Measurements from ENCODE around the gene CDC42.

- no peak for TF ChIP-seq CTCF (CRISPR knock-in tag; IDR thresholded peaks at IDR 0.05)
- no peak for TF ChIP-seq POGK (CRISPR knock-in tag; conservative IDR thresholded peaks at IDR 0.05)
- no peak for TF ChIP-seq SMC3 (IDR thresholded peaks at IDR 0.05; ENCODE audit: low read length)
- no peak for TF ChIP-seq CHCHD3 (CRISPR knock-in tag; IDR thresholded peaks at IDR 0.05)
- no peak for TF ChIP-seq MYC (CRISPR knock-in tag; IDR thresholded peaks at IDR 0.05; ENCODE audit: borderline replicate concordance)
- TF ChIP-seq, protein P1, sequence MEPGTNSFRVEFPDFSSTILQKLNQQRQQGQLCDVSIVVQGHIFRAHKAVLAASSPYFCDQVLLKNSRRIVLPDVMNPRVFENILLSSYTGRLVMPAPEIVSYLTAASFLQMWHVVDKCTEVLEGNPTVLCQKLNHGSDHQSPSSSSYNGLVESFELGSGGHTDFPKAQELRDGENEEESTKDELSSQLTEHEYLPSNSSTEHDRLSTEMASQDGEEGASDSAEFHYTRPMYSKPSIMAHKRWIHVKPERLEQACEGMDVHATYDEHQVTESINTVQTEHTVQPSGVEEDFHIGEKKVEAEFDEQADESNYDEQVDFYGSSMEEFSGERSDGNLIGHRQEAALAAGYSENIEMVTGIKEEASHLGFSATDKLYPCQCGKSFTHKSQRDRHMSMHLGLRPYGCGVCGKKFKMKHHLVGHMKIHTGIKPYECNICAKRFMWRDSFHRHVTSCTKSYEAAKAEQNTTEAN (CRISPR knock-in tag; conservative IDR thresholded peaks at IDR 0.05), result no peak
- TF ChIP-seq ZNF562 (CRISPR knock-in tag; IDR thresholded peaks at IDR 0.05; ENCODE audit: borderline replicate concordance), result no peak
- TF ChIP-seq SIX1 (CRISPR knock-in tag; IDR thresholded peaks at IDR 0.05; ENCODE audit: borderline replicate concordance), result no peak
- TF ChIP-seq EED (CRISPR knock-in tag; IDR thresholded peaks at IDR 0.05), result no peak
- no peak for TF ChIP-seq POLR2AphosphoS5 (IDR thresholded peaks at IDR 0.05; ENCODE audit: low read depth, low read length)
- TF ChIP-seq, protein P2, sequence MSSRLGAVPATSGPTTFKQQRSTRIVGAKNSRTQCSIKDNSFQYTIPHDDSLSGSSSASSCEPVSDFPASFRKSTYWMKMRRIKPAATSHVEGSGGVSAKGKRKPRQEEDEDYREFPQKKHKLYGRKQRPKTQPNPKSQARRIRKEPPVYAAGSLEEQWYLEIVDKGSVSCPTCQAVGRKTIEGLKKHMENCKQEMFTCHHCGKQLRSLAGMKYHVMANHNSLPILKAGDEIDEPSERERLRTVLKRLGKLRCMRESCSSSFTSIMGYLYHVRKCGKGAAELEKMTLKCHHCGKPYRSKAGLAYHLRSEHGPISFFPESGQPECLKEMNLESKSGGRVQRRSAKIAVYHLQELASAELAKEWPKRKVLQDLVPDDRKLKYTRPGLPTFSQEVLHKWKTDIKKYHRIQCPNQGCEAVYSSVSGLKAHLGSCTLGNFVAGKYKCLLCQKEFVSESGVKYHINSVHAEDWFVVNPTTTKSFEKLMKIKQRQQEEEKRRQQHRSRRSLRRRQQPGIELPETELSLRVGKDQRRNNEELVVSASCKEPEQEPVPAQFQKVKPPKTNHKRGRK (CRISPR knock-in tag; IDR thresholded peaks at IDR 0.05), result no peak
- no peak for TF ChIP-seq SAP130 (CRISPR knock-in tag; IDR thresholded peaks at IDR 0.05; ENCODE audit: low read depth)
- no peak for TF ChIP-seq NR2F1 (CRISPR knock-in tag; IDR thresholded peaks at IDR 0.05)
- TF ChIP-seq, protein P3, sequence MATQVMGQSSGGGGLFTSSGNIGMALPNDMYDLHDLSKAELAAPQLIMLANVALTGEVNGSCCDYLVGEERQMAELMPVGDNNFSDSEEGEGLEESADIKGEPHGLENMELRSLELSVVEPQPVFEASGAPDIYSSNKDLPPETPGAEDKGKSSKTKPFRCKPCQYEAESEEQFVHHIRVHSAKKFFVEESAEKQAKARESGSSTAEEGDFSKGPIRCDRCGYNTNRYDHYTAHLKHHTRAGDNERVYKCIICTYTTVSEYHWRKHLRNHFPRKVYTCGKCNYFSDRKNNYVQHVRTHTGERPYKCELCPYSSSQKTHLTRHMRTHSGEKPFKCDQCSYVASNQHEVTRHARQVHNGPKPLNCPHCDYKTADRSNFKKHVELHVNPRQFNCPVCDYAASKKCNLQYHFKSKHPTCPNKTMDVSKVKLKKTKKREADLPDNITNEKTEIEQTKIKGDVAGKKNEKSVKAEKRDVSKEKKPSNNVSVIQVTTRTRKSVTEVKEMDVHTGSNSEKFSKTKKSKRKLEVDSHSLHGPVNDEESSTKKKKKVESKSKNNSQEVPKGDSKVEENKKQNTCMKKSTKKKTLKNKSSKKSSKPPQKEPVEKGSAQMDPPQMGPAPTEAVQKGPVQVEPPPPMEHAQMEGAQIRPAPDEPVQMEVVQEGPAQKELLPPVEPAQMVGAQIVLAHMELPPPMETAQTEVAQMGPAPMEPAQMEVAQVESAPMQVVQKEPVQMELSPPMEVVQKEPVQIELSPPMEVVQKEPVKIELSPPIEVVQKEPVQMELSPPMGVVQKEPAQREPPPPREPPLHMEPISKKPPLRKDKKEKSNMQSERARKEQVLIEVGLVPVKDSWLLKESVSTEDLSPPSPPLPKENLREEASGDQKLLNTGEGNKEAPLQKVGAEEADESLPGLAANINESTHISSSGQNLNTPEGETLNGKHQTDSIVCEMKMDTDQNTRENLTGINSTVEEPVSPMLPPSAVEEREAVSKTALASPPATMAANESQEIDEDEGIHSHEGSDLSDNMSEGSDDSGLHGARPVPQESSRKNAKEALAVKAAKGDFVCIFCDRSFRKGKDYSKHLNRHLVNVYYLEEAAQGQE (IDR thresholded peaks at IDR 0.05; ENCODE audit: borderline replicate concordance in 1 of 2, low read depth in 1 of 2, low read length in 2 of 2), result no peak
Observed at GRCh38 chr1:22139066-22139594, 86.6 kb downstream of the CDC42 start.

Data from HepG2 (cell line).